Stimulated activated CD4-positive, alpha-beta T cell treated with anti-CD3 and anti-CD28 coated beads, Interleukin-12 subunit alpha, Interleukin-12 subunit beta, amount 100 ng/mL, for 24 hours (primary cell): ENCODE measurements around the gene MFSD2A.
A peak's percentile ranks its signal among the peaks of the same experiment; 100 is the strongest.
"Not testable (repeated sequence)": the region's sequence is repeated elsewhere in the genome, so short reads cannot be mapped to it uniquely, and the experiment has no call there.

Experiments used
- DNase-seq, 2 experiments: peaks; one replicate each; pipeline ENCODE4 v3.0.0-alpha.2; 2020; ENCODE audit warnings: low read depth in 2 of 2

MFSD2A gene

DNA sequence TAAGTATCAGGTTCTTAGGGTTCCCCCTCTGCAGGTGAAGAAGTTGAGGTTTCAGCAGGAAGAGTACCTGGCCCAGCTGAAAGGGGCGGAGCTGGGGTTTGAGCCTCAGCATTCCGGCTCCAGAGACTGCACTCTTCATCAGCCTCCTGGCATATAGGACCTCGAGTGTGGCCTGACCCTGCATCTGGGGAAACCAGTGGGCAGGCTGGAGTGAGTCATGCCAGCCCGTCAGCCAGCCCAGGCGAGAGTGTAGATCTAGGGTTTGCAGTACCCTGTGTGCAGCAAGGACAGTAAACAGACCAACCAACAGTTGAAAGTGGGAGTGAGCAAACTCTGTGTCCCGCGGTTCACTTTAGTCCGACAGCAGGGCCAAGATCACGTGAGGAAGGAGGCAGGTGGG lies 14.1 kb downstream of the MFSD2A start:
- no peak for DNase-seq

DNA sequence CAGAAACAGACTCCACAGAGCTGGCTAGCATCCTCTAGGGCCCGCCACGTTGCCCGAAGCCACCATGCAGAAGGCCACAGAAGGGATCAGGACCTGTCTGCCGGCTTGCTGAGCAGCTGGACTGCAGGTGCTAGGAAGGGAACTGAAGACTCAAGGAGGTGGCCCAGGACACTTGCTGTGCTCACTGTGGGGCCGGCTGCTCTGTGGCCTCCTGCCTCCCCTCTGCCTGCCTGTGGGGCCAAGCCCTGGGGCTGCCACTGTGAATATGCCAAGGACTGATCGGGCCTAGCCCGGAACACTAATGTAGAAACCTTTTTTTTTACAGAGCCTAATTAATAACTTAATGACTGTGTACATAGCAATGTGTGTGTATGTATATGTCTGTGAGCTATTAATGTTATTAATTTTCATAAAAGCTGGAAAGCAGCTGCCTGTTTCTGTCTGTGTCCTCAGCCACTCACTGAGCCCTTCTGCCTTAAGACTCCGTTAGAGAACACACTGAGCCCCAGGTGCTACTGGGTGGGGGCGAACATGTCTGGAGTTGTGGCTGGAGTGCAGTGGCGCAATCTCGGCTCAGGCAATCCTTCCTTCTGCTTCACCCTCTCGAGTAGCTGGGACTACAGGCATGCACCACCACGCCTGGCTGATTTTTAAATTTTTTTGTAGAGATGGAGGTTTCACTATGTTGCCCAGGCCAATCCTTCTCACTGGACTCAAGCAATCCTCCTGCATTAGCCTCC lies 14.8 kb downstream of the MFSD2A start:
- DNase-seq = no peak

DNA sequence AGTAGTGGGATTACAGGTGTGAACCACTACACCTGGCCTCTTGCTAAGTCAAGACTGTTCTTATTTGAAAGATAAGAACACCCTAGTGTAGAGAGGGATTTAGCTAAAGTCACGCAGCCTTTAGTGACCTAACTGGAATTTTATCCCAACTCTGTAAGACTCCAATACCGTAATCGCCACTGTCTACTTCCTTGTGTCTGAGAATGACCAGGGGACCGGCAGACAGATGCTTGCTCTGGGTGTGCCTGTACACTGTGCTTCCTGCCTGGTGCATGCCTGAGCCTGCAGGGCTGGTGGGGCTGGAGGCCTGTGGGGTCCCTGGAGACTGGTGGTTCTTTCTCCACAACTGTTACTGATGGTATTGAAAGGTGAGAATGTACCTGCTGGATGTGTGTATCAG lies 15.3 kb downstream of the MFSD2A start:
- DNase-seq = no peak

DNA sequence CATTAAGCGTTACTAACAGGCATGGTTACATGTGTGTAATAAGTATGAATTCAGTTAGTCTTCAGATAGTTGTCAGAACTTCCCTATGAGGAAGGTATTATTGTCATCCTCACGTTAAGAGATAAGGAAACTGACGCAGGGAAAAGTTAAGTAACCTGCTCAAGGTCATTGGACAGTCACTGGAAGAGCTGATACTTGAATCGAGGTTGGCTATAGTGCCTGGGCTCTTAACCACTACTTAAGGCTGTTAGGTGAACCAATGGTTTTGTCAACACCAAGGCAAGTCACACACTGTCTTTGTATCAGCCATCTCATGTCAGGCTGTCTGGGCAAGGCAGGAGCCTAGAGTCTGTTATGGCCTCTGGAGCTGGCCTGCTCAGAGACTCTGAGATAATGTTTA lies 16.2 kb downstream of the MFSD2A start:
- DNase-seq = no peak

DNA sequence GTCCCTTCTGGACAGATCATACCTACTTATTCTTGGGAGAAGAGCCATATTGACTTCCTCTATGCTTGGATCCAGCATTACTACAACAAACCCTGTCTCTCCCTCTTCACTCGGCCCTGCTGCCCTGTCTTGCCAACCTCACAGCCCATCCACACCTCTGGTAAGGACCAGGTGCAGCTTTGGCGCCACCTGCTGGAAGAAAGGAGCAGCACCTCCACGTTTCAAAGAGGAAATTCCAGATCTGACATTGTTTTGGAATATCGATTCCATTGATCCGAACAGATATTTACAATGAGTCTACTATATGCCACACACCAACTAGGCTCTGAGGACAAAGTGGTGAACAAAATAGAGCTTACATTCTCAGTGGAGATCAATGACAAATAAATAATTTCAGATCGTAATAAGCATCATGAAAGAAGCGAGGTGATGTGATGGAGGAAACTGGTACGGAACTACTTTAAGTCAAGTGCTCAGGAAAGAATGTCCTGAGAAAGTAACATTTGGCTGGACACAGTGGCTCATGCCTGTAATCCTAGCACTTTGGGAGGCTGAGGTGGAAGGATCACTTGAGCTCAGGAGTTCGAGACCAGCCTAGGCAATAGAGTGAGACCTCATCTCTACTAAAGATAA lies 18.7 kb downstream of the MFSD2A start:
- DNase-seq = peak; percentile 47 to 68

DNA sequence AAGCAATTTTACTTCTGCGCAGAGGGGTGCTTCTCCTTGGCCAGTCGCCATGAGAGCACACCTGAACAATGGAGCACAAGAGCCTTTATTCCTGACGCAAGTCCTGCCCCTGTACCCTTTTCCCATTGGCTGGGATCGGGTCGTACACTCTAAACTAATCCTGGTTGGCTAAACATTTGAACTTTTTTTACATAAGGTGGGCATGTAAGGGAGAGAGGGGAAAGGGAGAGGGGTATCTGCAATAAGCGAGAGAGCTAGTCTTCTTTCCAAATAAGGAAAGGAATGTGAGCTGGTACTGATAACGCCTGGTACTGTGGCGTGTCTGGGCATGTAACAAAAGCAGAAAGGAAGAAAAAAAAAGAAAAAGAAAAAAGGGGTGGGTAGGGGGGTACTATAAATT lies 21.8 kb downstream of the MFSD2A start:
- no peak for DNase-seq

DNA sequence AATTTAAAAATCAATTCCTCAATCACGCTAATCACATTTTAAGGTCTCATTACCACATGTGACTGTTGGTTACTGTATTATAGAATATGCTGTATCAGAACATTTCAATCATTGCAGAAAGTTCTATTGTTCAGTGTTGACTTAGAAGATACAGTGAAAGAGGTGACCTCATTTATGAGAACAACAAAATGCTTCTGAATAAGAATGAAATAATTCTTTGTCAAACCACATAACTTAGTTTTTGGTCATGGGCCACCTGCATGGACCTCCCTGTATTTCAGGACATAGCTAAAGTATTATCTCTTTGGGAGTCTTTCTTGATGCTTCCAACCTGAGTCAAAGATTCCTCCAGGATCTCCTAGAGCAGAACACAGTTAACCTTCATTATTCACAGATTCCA lies 22.3 kb downstream of the MFSD2A start:
- DNase-seq = no peak

DNA sequence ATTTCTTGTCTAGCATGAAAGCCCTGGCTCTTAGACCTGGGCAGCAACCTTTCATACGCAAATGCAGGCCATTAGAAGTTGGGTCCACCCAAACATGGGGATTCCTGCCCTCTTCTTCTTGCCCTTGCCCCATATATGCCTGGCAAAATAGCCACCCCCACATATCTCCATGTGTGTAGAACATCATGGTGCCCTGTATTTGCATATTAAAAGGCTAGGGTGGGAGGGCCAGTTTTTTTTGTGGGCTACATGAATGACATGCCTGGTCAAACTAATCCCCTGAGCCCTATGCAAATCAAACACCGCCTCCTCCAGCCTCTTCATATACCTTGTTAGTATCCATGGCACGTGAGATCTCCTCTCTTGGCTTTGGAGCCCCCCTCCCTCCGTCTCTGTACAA lies 24.7 kb downstream of the MFSD2A start:
- no peak for DNase-seq

DNA sequence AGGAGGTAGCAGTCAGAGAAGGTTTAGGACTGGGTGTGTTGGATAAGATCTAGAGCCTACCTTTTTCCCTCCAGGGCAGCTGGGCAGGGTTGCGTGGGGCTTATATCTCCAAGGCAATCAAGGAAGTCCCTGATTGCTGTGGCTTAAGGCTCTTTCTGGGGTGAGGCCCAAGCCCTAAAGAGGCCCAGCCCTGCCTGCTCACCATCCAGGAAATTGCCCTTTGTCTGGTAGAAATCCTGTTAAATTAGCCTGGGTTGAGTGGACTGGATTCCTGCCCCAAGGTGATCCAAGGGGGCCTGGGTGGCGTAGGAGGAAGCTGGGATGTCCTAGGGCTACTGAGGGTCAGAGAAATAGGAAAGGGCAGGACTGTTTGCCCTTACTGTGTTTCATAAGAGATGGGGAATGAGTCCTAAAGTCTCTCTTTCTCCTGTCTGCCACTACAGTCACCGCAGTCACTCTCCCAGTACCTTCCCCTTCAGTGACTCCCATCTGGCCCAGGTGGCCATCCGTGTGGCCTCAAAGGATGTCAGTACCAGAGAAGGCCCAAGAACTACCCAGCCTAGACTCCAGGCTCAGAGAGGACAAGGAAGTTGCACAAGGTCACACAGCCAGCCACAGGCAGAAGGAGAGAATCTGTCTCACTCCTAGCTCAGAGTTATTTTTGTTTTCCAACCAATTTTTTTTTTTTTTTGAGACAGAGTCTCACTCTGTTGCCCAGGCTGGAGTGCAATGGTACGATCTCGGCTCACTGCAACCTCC lies 25.8 kb downstream of the MFSD2A start:
- no peak for DNase-seq

DNA sequence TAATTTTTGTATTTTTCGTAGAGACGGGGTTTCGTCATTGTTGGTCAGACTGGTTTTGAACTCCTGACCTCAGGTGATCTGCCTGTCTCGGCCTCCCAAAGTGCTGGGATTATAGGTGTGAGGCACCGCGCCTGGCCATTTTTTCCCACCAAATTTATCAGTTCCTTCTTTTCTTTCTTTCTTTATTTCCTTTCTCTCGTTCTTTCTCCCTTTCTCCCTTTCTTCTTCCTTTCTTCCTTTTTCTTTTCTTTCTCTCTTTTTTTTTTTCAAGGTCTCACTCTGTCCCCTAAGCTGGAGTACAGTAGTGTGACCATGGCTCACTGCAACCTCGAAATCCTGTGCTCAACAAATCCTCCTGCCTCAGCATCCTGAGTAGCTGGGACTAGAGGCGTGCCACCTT lies 26.4 kb downstream of the MFSD2A start:
- DNase-seq = no peak

DNA sequence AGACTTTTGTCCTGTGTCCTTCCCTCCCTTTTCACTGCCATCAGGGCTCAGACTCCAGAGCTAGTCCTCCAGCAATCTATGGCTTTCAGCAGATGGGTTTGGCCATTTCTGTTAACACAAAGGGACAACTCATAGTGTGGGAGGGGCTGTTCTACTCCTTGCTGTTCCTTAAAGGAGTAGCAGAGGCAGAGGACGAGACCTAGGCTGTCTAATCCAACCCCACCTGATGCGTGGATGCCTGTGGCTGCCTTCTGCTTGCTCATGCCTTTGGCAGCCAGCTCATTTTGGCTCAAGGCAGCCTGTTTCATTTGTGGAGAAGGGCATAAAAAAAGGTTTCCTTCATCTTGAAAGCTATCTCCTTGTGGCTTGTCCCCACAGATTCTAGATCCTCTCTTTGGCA lies 27.0 kb downstream of the MFSD2A start:
- DNase-seq = no peak

DNA sequence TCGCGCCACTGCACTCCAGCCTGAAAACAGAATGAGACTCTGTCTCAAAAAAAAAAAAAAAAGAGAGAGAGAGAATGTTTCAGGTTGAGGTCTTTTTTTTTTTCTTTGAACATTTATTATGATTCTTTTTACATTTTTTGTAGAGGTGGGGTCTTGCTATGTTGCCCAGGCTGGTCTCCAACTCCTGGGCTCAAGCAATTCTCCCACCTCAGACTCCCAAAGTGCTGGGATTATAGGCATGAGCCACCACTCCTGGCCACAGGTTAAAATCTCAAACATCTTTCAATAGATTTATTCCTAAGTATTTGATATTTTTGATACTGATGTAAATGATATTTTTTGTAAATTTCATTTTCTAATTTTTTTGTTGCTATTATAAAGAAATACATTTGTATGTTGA lies 29.5 kb downstream of the MFSD2A start:
- not testable (repeated sequence) for DNase-seq

DNA sequence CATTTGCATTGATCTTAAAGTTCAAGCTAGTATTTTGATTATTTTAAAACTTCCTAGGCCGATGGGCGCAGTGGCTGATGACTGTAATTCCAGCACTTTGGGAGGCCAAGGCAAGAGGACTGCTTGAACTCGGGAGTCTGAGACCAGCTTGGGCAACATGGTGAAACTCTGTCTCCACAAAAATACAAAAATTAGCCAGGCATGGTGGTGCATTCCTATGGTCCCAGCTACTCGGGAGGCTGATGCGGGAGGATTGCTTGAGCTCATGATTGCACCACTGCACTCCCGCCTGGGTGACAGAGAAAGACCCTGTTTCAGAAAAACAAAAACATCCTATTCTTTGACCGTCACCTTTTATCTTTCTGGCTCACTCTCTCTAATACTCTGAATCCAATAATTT lies 30.0 kb downstream of the MFSD2A start:
- no peak for DNase-seq

DNA sequence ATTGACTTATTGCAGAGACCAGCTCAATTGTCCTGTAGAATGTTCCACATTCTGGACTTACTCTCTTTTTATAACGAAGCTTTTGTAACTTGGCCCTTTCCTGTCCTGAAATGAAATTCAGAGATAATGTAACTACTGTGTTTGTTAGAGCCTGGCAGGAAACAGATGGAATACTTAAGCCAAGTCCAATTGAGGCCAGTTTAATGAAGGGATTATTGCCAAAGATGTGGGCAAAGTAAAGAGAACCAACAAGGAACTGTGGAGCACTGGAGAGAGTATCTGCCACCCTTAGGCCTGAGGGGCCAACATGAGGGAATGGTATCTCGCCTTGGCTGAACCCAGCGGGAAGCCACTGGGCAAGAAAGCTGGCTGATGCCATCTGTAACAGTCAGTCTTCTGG lies 32.9 kb downstream of the MFSD2A start:
- DNase-seq = no peak

DNA sequence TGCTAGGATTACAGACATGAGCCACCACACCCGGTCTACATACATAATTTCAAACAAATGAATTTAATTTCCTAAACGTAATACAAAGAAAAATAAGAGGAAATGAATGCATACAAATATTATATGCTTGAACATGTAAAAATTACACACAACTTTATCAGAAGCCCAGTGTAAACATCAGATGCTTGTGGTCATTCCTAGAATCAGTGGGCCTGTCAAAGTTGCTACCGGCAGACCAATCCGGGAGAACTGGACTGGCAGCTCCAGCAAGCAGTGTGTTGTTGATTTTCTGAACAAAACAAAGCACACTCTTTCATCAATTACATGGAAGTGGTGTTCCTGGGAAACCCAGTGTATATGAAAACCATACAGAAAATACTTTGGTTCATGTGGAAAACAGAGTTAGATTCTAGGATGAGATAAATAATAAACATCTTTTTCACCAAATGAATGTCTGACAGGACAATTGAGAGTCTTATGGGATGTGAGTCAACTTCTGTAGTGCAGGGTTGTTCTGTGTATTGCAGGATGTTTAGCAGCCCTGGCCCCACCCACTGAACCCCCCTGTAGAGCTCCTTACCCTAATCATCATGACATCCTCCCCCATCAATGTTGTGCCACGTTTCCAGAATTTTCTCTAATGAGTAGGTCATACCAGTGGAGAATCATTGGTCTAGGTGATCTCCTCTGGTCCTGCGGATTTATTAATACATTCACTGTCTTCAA lies 33.8 kb downstream of the MFSD2A start:
- DNase-seq = no peak

DNA sequence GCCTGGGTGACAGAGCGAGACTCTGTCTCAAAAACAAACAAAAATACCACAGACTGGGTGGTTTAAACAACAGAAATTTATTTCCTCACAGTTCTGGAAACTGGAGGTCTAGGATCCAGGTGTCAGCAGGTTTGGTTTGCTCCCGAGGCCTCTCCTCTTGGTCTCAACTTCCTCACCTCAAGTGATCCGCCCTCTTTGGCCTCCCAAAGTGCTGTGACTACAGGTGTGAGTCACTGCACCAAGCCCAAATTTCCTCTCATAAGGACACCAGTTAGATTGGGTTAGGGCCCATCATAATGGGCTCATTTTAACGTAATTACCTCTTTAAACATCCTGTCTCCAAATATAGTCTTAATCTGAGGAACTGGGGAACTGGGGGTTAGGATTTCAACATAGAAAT lies 35.5 kb downstream of the MFSD2A start:
- no peak for DNase-seq

DNA sequence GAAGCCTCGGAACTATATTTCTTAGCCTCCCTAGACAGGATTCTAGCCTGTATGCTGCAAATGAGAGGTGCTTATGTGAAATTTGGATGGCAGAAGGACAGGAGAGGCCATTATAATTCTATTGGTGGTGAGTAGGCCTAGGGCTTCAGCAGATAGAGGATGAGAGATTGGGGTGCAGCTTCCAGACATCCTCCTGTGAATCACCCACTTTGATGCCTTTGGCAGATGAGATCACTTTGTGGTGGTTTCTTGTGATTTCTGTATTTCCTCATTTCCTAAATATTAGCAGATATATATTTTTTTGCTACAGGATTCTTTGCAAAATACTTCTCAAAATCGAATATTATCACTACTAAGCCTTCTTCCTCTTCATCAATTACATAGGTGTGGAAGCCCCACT lies 37.3 kb downstream of the MFSD2A start:
- no peak for DNase-seq

DNA sequence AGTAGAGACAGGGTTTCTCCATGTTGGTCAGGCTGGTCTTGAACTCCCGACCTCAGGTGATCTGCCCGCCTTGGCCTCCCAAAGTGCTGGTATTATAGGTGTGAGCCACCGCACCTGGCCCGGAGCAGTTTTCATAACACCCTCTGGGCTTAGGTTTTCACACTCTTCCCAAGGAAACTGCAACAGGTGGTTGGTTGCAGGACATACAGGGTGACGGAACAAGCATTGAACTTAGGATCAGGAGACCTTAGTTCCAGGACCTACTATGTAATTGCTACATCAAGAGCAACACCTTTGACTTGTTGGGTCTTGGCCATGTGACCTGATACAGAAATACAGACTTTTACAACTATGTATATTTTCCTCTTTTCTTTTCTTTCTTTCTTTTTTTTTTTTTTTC lies 37.9 kb downstream of the MFSD2A start:
- DNase-seq = no peak

DNA sequence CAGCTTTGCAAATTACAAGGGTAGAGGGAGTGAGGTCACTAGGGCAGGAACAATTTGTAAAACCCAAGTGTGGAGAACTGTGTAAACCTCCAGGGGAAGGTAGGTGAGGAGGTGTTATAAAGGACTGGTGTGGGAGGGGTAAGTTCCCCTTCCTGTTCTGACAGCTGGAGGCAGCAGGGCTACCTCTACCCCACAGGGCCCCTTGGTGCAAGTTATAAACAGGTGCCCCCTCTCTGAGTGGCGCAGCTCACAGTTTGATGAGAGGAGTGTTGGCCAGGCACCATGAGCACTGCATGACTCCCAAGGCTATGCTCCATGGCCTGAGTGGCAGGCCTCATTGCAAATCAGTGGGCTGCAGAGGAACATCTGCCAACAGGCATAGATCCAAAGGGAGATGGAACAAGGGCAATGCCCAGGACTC lies 41.0 kb downstream of the MFSD2A start:
- DNase-seq = no peak

DNA sequence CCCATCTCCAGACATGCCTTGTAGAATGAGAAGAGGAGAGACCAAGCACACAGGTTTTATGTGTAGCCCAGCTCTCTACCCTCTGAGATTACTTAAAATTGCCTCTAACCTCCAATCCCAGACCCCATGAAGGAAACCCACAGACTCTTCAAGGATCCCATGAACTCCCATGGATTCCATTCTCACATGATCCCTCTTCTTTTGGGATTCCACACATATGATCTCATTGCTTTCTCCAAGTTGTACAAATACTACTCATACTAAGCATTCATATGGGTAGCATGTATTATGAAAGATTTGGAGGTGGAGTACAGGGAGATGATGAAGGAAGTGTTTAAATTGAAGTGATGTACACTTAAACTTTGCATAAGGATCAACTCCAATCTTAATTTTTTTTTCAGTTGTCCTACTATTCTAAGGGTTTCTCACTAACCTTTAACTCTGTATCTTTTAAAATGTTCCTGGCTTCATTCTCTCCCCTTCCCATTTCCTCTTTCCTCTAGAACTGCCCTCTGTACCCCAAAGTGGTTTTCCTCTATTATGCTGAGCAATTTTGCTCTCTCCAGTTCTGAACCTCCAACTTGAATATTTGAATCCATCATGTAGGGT lies 41.6 kb downstream of the MFSD2A start:
- no peak for DNase-seq

DNA sequence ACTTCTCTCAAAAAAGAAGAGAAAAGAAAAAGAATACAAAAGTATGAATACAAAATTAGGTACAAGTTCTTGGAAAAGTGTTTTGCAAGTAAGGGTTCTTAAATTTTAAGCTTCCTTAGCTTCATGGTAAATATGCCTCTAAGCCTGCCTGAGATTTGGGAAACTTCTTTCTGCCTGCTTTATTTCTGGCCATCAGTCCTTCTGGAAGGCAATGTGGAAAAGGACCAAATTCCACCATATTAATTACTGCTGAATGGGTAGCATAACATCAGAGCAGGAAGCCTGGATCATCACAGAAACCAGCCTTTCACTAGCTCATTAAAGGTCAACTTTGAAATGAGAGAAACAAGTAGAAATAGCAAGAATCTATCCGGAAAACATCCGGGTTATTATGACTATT lies 46.5 kb downstream of the MFSD2A start:
- no peak for DNase-seq
